Muscle of leg (tissue), 11 donors: ENCODE results near the gene CNTN5. TPM values are rescaled to one million over a fixed set of nuclear protein-coding genes. Genes with fewer than 3 reads are reported as not detected.
A peak's percentile ranks its signal among the peaks of the same experiment; 100 is the strongest.
"Not testable (repeated sequence)": the region's sequence is repeated elsewhere in the genome, so short reads cannot be mapped to it uniquely, and the experiment has no call there.

Source experiments
- DNase-seq: peaks from one replicate; pipeline ENCODE4 v3.0.0; 2013
- H3K27ac ChIP-seq: one replicate; pipeline ENCODE4 v1.5.1; 2013; ENCODE audit warnings: mild to moderate bottlenecking, low read length, control low read depth
- H3K27me3 ChIP-seq: one replicate; pipeline ENCODE4 v1.6.1; 2013; ENCODE audit warnings: low read length; ENCODE audit not compliant: control insufficient read depth, insufficient read depth
- H3K36me3 ChIP-seq: one replicate; pipeline ENCODE4 v1.6.1; 2013; ENCODE audit warnings: low read length; ENCODE audit not compliant: control insufficient read depth, insufficient read depth
- H3K4me1 ChIP-seq: one replicate; pipeline ENCODE4 v1.6.1; 2013; ENCODE audit warnings: low read length; ENCODE audit not compliant: control insufficient read depth, insufficient read depth
- H3K4me3 ChIP-seq: one replicate; pipeline ENCODE4 v1.5.1; 2013; ENCODE audit warnings: low read length, control low read depth
- H3K9me3 ChIP-seq: replicated peaks from 2 replicates; pipeline ENCODE4 v1.6.1; 2013; ENCODE audit warnings: low read depth, low read length; ENCODE audit not compliant: control insufficient read depth
- WGBS: methylation state at CpG from one replicate; pipeline ENCODE4 v1.1.5; 2013; ENCODE audit warnings: missing lambda C conversion rate; ENCODE audit not compliant: insufficient coverage; 5-methylcytosine and 5-hydroxymethylcytosine counted together
- polyA plus RNA-seq, 8 donors: library from polyadenylated mRNA; unstranded; fragments of 120-200 nt; gene quantifications; one replicate each; pipeline versions ENCODE4 v1.2.1 to v1.2.3, GENCODE V29; 2013; ENCODE audit warnings: inconsistent platforms in 1 of 8, low replicate concordance in 1 of 8; ENCODE audit not compliant: insufficient read length in 8 of 8, insufficient read depth in 1 of 8
- total RNA-seq: library from RNA; stranded (reverse); fragments of 120-200 nt; gene quantifications from one replicate; pipeline ENCODE4 v1.2.4, GENCODE V29; 2013

Gene CNTN5
- total and polyA plus RNA-seq, 9 donors, result 3.2 to 9.9 (median 5.7) TPM

DNA sequence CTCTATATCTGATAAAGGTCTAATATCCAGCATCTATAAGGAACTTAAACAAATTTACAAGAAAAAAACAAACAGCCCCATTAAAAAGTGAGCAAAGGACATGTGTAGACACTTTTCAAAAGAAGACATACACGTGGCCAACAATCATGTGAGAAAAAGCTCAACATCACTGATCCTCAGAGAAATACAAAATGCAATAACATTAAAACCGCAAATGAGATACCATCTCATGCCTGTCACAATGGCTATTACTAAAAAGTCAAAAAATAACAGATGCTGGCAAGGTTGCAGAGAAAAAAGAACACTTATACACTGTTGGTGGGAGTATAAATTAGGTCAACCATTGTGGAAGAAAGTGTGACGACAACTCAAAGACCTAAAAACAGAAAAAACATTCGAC, 1253.7 kb downstream of the CNTN5 start:
- not testable (repeated sequence) for H3K27ac ChIP-seq, H3K4me3 ChIP-seq, H3K27me3 ChIP-seq, H3K36me3 ChIP-seq, H3K9me3 ChIP-seq, H3K4me1 ChIP-seq, DNase-seq
- WGBS, result no CpG with 5 or more reads among the region's 4 CpGs

DNA sequence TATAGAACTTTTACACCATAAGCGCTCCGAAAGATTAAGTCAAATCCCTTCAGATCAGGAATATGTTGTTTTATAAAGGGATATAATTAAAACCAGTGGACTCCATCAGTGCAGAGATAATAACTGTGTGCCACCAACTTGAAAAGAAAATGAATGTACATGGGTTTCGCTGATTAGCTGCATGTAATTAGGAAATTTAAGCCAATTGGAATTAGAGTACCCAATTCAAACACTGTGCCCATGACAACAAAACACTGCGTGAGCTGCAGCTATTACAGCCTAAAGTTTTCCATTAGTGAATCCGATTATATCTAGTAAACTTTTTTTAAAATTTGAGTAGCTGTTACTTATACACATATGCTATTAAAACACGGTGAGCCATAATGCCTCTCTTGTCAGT, 1274.0 kb downstream of the CNTN5 start:
- H3K4me3 ChIP-seq, result no peak overlapping the region
- H3K4me1 ChIP-seq, result no peaks in the 10 kb centered on the region
- no peak overlapping the region for H3K27ac ChIP-seq
- H3K36me3 ChIP-seq, result no peaks in the 10 kb centered on the region
- no peaks in the 10 kb centered on the region for H3K27me3 ChIP-seq
- no peaks in the 10 kb centered on the region for H3K9me3 ChIP-seq
- no CpG with 5 or more reads among the region's 6 CpGs for WGBS
- DNase-seq, result no peak

DNA sequence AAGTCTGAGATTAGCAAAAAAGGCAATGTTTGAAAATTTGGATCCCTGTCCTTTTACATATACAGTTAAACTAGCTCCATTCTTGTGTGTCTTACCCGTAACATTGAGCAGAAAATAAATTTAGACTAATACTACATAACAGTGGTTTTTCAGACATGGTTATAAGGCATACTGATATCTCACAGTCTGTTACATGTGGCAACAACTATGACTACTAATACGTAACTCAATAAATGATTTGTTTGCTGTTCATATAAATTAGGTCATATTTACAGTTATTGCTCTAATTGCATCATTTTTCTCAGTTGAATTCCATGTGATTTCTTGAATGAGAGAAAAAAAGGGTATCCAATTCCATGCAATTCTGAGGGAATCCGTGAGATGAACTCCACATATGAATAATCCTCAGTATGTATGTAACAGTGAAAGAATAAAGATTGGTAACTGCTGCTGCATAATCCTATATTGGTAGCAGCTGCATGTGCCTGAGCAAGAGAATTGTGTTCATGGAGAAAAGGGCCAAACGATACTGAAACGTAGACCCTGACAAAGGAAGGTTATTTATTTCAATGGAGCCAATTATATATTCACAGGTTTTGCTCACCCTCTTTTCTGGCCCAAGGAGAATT, 1275.4 kb downstream of the CNTN5 start:
- no peaks in the 10 kb centered on the region for H3K9me3 ChIP-seq
- DNase-seq, result no peak
- no CpG with 5 or more reads among the region's 5 CpGs for WGBS
- H3K36me3 ChIP-seq, result no peaks in the 10 kb centered on the region
- H3K27ac ChIP-seq, result no peak overlapping the region
- no peaks in the 10 kb centered on the region for H3K27me3 ChIP-seq
- no peaks in the 10 kb centered on the region for H3K4me1 ChIP-seq
- H3K4me3 ChIP-seq, result no peak overlapping the region

DNA sequence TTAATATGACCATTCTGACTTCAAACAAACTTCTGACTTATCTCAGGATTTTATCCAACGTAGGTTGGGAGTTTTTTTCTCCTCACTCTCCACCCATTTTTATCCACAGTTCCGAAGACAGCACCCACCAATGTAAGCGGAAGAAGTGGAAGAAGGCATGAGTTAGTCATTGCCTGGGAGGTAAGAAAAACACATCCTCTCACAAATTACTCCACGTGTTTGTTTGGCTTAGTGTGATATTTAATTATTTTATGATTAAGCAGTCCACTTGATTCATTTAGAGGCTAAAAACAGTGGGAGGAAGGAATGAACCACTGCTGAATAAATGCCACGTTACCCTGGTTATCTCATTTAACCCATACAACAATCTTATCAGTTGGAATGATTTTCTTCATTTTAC, 1276.8 kb downstream of the CNTN5 start:
- Histone ChIP-seq H3K27ac (no peak overlapping the region), H3K36me3 (no peaks in the 10 kb centered on the region), H3K4me3 (no peak overlapping the region), H3K27me3 (no peaks in the 10 kb centered on the region), H3K9me3 (no peaks in the 10 kb centered on the region), H3K4me1 (no peaks in the 10 kb centered on the region)
- no peak for DNase-seq
- WGBS, result no CpG with 5 or more reads among the region's 5 CpGs

DNA sequence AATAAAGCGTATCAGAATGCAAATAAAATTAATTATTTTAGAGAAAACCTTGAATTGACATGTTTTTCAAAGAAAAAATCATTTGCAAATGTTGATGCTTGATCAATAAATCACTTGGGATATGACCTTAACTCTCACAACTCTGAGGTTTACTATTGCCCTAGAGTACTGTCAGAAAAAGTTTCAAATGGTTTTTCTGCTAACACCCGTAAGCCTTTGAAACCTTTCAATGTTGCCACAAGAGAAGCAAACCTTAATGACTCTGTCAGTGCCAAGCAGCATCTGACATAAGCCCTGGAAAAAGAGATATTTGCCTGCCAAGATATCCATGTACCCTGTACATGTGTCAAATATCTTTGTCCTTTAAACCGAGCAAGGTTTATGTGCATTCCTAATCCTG, 1282.1 kb downstream of the CNTN5 start:
- 25% methylated on average over 1 of the region's 3 CpGs for WGBS
- H3K27ac ChIP-seq, result no peak overlapping the region
- peak; percentile 22 for DNase-seq
- no peak overlapping the region for H3K4me3 ChIP-seq
- H3K27me3 ChIP-seq, result no peaks in the 10 kb centered on the region
- H3K36me3 ChIP-seq, result no peaks in the 10 kb centered on the region
- no peaks in the 10 kb centered on the region for H3K9me3 ChIP-seq
- no peaks in the 10 kb centered on the region for H3K4me1 ChIP-seq

DNA sequence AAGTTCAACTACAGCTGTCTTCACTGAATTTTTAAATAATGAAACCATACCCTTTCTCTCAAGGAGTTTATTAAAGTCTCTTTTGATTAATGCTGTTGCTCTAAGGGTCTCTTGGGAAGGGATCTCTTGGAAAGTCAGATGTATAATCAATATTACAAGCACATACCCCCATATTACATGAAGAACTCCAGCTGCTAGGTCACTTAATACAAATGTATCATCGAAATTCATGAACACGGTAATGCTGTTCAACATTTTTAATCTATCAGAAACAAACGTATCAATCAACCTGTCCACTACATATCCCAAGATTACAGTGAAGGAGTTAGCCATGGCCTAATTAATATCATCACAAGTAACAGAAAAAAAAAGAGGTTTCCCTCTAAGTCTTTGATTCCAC, 1283.1 kb downstream of the CNTN5 start:
- H3K27me3 ChIP-seq, result no peaks in the 10 kb centered on the region
- DNase-seq, result peak; percentile 49
- WGBS, result no CpG with 5 or more reads among the region's 3 CpGs
- H3K4me3 ChIP-seq, result no peak overlapping the region
- H3K36me3 ChIP-seq, result no peaks in the 10 kb centered on the region
- H3K27ac ChIP-seq, result no peak overlapping the region
- H3K9me3 ChIP-seq, result no peaks in the 10 kb centered on the region
- no peaks in the 10 kb centered on the region for H3K4me1 ChIP-seq

DNA sequence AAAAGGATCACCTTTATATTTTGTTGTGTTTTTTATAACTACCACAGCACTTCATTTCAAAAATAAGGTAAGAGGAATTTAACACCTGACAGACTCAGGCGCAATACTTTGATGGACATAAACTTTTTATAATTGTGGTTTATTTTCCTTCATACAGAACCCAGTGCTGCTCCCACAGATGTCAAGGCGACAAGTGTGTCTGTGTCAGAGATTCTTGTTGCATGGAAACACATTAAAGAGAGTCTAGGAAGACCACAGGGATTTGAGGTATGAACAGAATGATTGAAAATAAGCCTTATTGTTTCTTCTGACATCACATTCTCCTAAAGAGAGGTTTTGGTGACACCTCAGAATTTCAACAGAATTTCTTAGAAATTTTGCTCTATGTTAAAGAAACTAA, 1287.5 kb downstream of the CNTN5 start:
- H3K27me3 ChIP-seq, result no peaks in the 10 kb centered on the region
- WGBS, result no CpG with 5 or more reads among the region's 2 CpGs
- H3K4me3 ChIP-seq, result no peak overlapping the region
- H3K4me1 ChIP-seq, result no peaks in the 10 kb centered on the region
- H3K36me3 ChIP-seq, result no peaks in the 10 kb centered on the region
- DNase-seq, result no peak
- H3K27ac ChIP-seq, result no peak overlapping the region
- H3K9me3 ChIP-seq, result no peaks in the 10 kb centered on the region

DNA sequence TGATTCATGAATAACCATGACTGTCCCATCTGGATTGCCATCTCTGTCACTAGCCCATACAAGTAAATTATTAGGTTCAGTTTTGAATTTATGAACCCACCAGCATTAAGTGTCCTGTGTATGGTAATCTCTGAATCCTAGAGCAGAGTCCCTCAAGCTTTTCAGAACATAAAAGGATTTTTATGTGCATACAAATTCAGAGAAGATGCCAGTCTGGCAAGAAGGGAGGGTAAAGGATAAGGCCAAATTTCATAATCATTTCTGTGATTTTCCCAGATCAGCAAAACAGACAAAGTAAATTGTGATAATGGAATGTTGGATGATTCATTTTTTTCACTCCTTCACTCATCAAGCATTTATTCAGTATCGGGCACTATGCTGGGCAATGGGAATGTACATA, 1295.2 kb downstream of the CNTN5 start:
- Histone ChIP-seq H3K9me3 (no peaks in the 10 kb centered on the region), H3K27me3 (no peaks in the 10 kb centered on the region), H3K4me1 (no peaks in the 10 kb centered on the region), H3K27ac (no peak overlapping the region), H3K36me3 (no peaks in the 10 kb centered on the region), H3K4me3 (no peak overlapping the region)
- no peak for DNase-seq
- no CpG with 5 or more reads among the region's 1 CpG for WGBS

DNA sequence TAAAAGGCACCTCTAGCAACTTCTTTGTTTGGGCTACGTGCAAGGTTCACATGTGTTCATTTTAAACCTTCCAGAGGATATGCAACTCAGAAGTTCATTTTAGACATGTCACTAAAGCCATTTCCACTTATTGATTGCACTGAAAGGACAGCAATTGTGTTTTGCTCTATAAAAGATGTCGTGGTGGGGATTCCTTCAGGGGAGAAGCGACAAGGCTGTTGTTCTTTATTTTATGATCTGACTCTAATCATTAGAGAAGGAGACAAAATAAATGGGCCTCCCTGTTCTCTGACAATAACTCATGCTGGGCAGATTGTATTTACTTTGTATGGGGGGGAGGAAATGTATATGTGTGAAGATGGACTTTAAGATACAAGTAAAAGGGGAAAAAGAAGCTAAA, 1296.2 kb downstream of the CNTN5 start:
- Histone ChIP-seq H3K36me3 (no peaks in the 10 kb centered on the region), H3K4me3 (no peak overlapping the region), H3K9me3 (no peaks in the 10 kb centered on the region), H3K27ac (no peak overlapping the region), H3K27me3 (no peaks in the 10 kb centered on the region), H3K4me1 (no peaks in the 10 kb centered on the region)
- no peak for DNase-seq
- WGBS, result 40% methylated on average over 1 of the region's 3 CpGs

DNA sequence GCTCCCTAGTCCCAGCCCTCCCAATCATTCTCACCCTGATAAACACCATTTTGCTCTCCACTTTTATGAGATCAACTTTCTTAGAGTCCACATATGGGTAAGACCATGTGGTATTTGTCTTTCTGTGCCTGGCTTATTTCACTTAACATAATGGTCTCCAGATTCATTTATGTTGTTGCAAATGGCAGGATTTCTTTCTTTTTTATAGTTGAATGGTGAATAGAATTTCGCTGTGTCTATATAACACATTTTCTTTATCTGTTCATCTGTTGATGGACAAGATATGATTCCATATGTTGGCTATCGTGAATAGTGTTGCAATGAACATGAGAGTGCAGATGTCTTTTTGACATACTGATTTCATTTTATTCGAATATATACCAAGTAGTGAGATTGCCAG, 1298.9 kb downstream of the CNTN5 start:
- WGBS, result no CpG with 5 or more reads among the region's 3 CpGs
- H3K27me3 ChIP-seq, result no peaks in the 10 kb centered on the region
- H3K27ac ChIP-seq, result no peak overlapping the region
- no peaks in the 10 kb centered on the region for H3K4me1 ChIP-seq
- no peak for DNase-seq
- H3K9me3 ChIP-seq, result no peaks in the 10 kb centered on the region
- H3K36me3 ChIP-seq, result no peaks in the 10 kb centered on the region
- no peak overlapping the region for H3K4me3 ChIP-seq
